GM10248 (cell line): ENCODE measurements around the gene HELZ.

Experiments used
- CTCF ChIA-PET: fragments of 300-600 bp; sonication (Branson Sonifier 250); formaldehyde crosslinking; extraction: SDS; loops from one replicate; lab custom pipeline; 2021; ENCODE audit warnings: antibody characterized with exemption; lab: Yijun Ruan, JAX
- POLR2A ChIA-PET: fragments of 350-650 bp; sonication (Branson Sonifier 250); formaldehyde crosslinking; extraction: SDS; loops from one replicate; lab custom pipeline; 2020; ENCODE audit warnings: antibody characterized with exemption; lab: Yijun Ruan, JAX
- DNase-seq: peaks from one replicate; pipeline ENCODE4 v3.0.0; 2012; ENCODE audit errors: extremely low spot score
- CTCF ChIP-seq: IDR thresholded peaks from 2 replicates; pipeline ENCODE4 v1.5.1; 2012; ENCODE audit warnings: mild to moderate bottlenecking, low read depth; ENCODE audit errors: extremely low read depth, missing control alignments, control extremely low read depth

Gene HELZ

DNA sequence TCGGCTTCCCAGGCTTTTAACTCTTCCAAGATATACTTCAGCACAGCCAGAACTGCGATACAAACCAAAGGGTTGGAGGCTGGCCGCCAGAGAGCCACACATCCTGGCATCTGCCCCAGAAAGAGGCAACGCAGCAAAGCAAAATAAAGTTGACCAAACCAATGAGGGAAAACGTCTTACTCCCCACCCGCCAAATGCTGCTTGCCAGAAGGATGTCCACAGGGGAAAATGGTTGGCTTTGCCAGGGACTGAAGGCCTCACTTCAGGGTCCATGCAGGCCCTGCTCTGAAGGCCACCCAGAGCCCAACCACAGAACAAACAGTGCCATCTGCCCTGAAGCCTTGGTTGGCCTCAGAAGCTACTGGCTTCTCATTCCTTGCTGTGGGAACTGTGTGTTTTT is 185.6 kb downstream of the HELZ start:
- no peak for DNase-seq
- no peak for TF ChIP-seq CTCF
- ChIA-PET CTCF (no interaction called here), POLR2A (no interaction called here)

DNA sequence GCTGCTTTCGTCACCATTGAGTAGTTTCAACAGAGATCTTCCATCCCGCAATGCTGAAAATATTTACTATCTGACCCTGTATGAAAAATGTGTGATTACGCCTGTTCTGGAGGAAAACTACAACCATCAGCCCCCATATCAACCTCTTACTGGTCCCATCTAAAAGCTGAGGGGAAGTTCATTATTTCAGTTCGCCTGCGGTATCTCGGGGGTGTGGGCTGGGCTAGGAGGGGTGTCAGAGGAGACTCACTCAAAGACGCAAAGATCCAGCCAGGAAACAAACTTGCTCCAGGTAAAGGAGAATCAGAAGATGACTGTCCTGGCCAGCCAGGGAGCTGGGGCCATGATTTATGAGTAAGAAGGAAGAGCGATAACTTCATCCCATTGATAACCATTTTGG is 187.0 kb downstream of the HELZ start:
- POLR2A ChIA-PET, result no interaction called here
- TF ChIP-seq CTCF, result no peak
- CTCF ChIA-PET, result no interaction called here
- DNase-seq, result no peak

DNA sequence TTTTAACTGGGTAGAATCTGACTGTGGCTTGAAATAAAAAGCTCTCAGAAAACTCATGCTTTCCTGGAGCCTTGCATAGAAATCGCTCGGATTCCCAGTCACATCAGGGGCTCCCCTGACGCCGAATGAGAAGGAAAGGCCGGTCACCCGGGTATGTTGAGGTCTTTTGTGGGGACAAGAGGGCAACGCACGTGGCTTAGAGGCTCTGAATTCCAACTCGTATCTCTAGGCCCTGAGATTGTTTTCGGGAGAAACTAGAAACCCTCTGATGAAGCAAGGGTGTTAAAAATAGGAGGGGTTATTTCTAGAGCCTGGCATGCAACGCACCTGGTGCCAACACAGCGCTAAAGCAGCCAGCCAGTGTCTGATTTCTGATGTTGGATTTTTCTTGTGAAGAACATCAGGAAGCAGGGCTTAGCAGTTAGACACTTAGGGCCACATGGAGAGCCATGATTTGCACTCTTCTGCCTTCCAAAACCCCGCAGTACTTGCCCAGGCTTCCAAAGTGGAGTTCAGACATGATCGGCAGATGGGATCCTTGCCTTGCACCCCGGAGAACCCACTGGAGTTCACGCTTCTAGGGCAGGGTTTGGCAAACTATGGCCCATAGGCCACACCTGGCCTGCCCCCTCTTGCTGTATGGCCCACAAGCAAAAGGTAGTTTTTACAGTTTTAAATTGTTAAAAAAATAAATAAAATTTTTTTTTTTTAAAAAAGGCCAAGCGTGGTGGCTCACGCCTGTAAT is 188.1 kb downstream of the HELZ start:
- POLR2A ChIA-PET, result no interaction called here

GRCh38 chr17:67055811-67056745 is 188.9 kb downstream of the HELZ start:
- CTCF ChIA-PET, result interaction anchor here (1.0 kb wide), 1 partner anchor 50 kb away, joined by 3 read pairs; no protein-coding TSS in a partner anchor
- DNase-seq, result no peak
- POLR2A ChIA-PET, result no interaction called here
- no peak for TF ChIP-seq CTCF

More for the DNA sequence above, 188.1 kb downstream of the HELZ start:
- no peak for TF ChIP-seq CTCF
- DNase-seq, result no peak
- CTCF ChIA-PET, result interaction anchor here (1.0 kb wide), 1 partner anchor 49 kb away, joined by 3 read pairs; no protein-coding TSS in a partner anchor

- ChIA-PET CTCF (no interaction called here), POLR2A (no interaction called here)
- DNase-seq, result no peak
- no peak for TF ChIP-seq CTCF
Measured at GRCh38 chr17:67055041-67055443, 190.0 kb downstream of the HELZ start.

GRCh38 chr17:67054608-67055007 is 190.4 kb downstream of the HELZ start:
- DNase-seq, result no peak
- ChIA-PET POLR2A (no interaction called here), CTCF (interaction anchor here (1.0 to 1.1 kb wide), 2 partner anchors 13 to 268 kb away, joined by 3 read pairs; no protein-coding TSS in a partner anchor)
- TF ChIP-seq CTCF, result no peak
